Prostate gland (tissue), 2 donors: ENCODE results near the gene FOXP1. TPM values are rescaled to one million over a fixed set of nuclear protein-coding genes. Genes with fewer than 3 reads are reported as not detected.
"Not testable (repeated sequence)": the region's sequence is repeated elsewhere in the genome, so short reads cannot be mapped to it uniquely, and the experiment has no call there.

Experiments used
- DNase-seq: peaks from one replicate; pipeline ENCODE4 v3.0.0-alpha.2; 2019; ENCODE audit warnings: low spot score
- H3K27ac ChIP-seq, 2 donors: fragments of 200-600 bp; sonication (generic); 2 replicates each; pipeline ENCODE4 v1.5.1; 2017 to 2019
- H3K27me3 ChIP-seq: fragments of 200-600 bp; sonication (generic); replicated peaks from 2 replicates; pipeline ENCODE4 v1.5.1; 2019; ENCODE audit not compliant: insufficient read depth
- H3K36me3 ChIP-seq, 2 donors: fragments of 200-600 bp; sonication (generic); 1 replicate in 1 of 2; 2 replicates in 1 of 2; pipeline versions ENCODE4 v1.5.1 to v1.8.1; 2017 to 2019
- H3K4me1 ChIP-seq: fragments of 200-600 bp; sonication (generic); replicated peaks from 2 replicates; pipeline ENCODE4 v1.5.1; 2019
- H3K4me3 ChIP-seq, 2 donors: fragments of 200-600 bp; sonication (generic); 2 replicates each; pipeline ENCODE4 v1.5.1; 2017 to 2019
- H3K9me3 ChIP-seq: fragments of 200-600 bp; sonication (generic); 2 replicates; pipeline ENCODE4 v1.5.1; 2017
- CTCF ChIP-seq, 4 experiments: fragments of 200-600 bp in 2 of 4; fragments of 450-650 bp in 2 of 4; sonication (generic) in 2 of 4; IDR thresholded peaks; 1 replicate in 3 of 4; 2 replicates in 1 of 4; pipeline ENCODE4 v1.5.1; 2016 to 2019; ENCODE audit warnings: antibody characterized with exemption in 4 of 4, mild to moderate bottlenecking in 2 of 4, moderate library complexity in 2 of 4
- POLR2A ChIP-seq: fragments of 450-650 bp; IDR thresholded peaks from one replicate; pipeline ENCODE4 v1.6.1; 2016; ENCODE audit warnings: antibody characterized with exemption, mild to moderate bottlenecking
- POLR2AphosphoS5 ChIP-seq: sonication (generic); formaldehyde crosslinking; IDR thresholded peaks from one replicate; pipeline ENCODE4 v1.6.1; 2017; ENCODE audit warnings: antibody characterized with exemption
- WGBS: methylation state at CpG from one replicate; pipeline ENCODE4 v1.1.5; 2018; 5-methylcytosine and 5-hydroxymethylcytosine counted together
- intact Hi-C: fragments of 100-400 bp; cut with DNase I; formaldehyde crosslinking; loops from one replicate; pipeline ENCODE4 v1.14.2; 2022
- total RNA-seq, 2 donors: library from RNA; depleted of rRNA; stranded (reverse); fragments of >200 nt; gene quantifications; one replicate each; pipeline ENCODE4 v1.1.0, GENCODE V29; 2016

FOXP1 gene
- total RNA-seq, 2 donors from 2014 or later: 133 to 156 TPM

DNA sequence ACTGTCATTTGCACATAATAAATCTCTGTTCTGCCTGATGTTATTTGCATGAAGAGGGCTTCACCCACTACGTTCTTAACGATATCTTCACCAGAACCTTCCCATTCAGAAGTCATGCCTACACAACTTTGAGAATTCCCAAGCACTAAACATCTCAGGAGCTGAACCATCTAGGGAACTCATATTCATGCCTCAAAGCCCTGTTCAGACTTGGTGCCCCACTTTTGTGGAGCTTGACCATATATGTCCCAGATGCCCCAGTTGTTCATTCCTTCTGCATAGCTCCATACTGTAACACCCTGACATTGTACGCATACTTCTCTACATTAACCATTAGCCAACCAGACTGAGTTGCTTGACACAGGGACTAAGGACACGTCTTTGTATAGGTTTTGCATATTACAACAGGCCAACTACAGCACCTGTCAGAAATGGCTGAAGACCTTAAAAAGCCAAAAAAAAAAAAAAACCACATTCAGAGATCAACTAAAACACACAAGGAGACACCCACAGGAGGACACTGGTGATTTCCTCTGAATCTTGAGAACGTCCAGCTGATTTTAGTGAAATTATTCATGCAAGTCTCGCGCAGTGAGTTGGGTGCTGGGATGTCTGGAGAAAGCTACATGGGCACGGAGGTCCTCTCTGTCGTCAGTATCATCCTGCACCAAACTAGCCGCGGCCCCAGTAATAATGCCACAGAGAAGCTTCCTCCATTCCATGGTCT is 141.4 kb downstream of the FOXP1 start:
- H3K27ac ChIP-seq: no peak overlapping the region
- intact Hi-C loops: no loop called here
- WGBS: 90% methylated on average over 11 of the region's 11 CpGs

GRCh38 chr3:71441217-71441924 is 142.2 kb downstream of the FOXP1 start:
- Histone ChIP-seq H3K4me3 (no peak overlapping the region), H3K9me3 (no peaks in the 10 kb centered on the region), H3K36me3 (no peaks in the 10 kb centered on the region), H3K27ac (no peak overlapping the region), H3K4me1 (peaks cover 9% of the 10 kb centered on the region), H3K27me3 (no peaks in the 10 kb centered on the region)
- WGBS: 51% methylated on average over 9 of the region's 9 CpGs
- TF ChIP-seq POLR2A (no peak), POLR2AphosphoS5 (no peak), CTCF (IDR thresholded peaks at IDR 0.05) (no peak)
- no peak for DNase-seq
- intact Hi-C loops: no loop called here

More for the DNA sequence above, 141.4 kb downstream of the FOXP1 start:
- DNase-seq: no peak
- Histone ChIP-seq H3K4me3 (no peak overlapping the region), H3K27me3 (no peaks in the 10 kb centered on the region), H3K36me3 (no peaks in the 10 kb centered on the region), H3K9me3 (no peaks in the 10 kb centered on the region), H3K4me1 (peaks cover 13% of the 10 kb centered on the region)
- TF ChIP-seq CTCF (IDR thresholded peaks at IDR 0.05) (no peak), POLR2A (no peak), POLR2AphosphoS5 (no peak)

DNA sequence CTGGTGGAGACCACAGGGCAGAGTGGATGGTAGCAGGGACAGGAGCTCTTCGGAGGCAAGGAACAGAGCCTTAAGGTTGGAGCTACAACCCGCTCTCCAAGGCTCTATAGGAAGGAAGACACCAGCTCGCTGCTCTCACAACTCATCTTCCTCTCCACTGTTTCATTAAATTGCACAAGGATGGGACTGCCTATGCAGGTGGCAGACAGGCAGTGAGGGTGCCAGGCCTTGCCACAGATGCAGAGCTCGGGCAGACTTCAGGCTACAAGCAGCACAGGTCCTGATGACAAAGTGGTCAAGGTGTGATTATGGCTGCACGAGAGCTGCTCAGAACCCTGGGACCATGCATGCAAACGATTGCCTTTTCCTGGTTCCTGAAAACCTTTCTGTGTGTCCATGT is 144.6 kb downstream of the FOXP1 start:
- Histone ChIP-seq H3K27ac (no peak overlapping the region), H3K9me3 (no peaks in the 10 kb centered on the region), H3K27me3 (no peaks in the 10 kb centered on the region), H3K36me3 (no peaks in the 10 kb centered on the region), H3K4me3 (no peak overlapping the region), H3K4me1 (no peaks in the 10 kb centered on the region)
- TF ChIP-seq POLR2AphosphoS5: no peak
- TF ChIP-seq POLR2A: no peak
- TF ChIP-seq CTCF (IDR thresholded peaks at IDR 0.05): no peak
- DNase-seq: no peak
- intact Hi-C loops: no loop called here
- 70% methylated on average over 6 of the region's 6 CpGs for WGBS

DNA sequence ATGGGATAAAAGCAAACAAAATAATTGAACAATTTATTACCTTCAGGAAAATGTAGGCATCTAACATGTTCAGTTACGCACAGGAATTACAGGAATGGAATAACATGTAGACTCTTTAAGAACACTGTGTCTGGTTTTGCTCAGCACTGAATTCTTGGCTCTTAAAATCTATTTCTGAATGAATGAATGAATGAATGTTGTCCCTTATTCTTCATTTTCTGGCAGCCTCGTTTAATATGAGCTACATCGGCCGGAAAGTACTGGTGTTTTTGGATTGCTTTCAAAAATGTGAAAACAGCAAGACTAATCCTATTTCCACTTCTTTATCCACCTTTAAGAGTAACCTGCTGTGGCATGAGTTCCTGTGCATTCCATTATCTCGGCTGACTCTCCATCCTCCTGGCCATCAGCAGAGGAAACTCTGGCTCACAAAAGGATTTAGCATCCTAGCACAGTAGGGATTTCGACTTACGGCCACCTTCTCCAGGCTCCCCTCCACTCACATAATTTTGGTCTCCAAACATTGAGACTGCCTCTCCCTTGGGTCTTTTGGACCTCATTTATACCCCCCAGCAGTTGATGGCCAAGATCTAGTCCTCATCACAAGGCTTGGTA is 145.3 kb downstream of the FOXP1 start:
- no peaks in the 10 kb centered on the region for H3K4me1 ChIP-seq
- H3K27me3 ChIP-seq: no peaks in the 10 kb centered on the region
- DNase-seq: peak; percentile 37
- H3K9me3 ChIP-seq: no peaks in the 10 kb centered on the region
- H3K36me3 ChIP-seq: no peaks in the 10 kb centered on the region
- H3K27ac ChIP-seq: no peak overlapping the region
- TF ChIP-seq POLR2AphosphoS5 (peak; percentile 62), POLR2A (no peak)
- no peak overlapping the region for H3K4me3 ChIP-seq
- WGBS: 48% methylated on average over 7 of the region's 7 CpGs
- intact Hi-C loops: no loop called here

- DNase-seq: no peak
- Histone ChIP-seq H3K4me1 (no peaks in the 10 kb centered on the region), H3K4me3 (no peak overlapping the region), H3K9me3 (no peaks in the 10 kb centered on the region), H3K36me3 (no peaks in the 10 kb centered on the region), H3K27ac (no peak overlapping the region), H3K27me3 (no peaks in the 10 kb centered on the region)
- intact Hi-C loops: no loop called here
- WGBS: 60% methylated on average over 5 of the region's 5 CpGs
- TF ChIP-seq POLR2A (no peak), CTCF (IDR thresholded peaks at IDR 0.05) (no peak), POLR2AphosphoS5 (no peak)
These were observed 147.2 kb downstream of the FOXP1 start for GRCh38 chr3:71436337-71436736.

GRCh38 chr3:71435836-71436235 is 147.7 kb downstream of the FOXP1 start:
- H3K4me3 ChIP-seq, H3K9me3 ChIP-seq, intact Hi-C loops, H3K27me3 ChIP-seq, H3K27ac ChIP-seq, DNase-seq, H3K36me3 ChIP-seq, H3K4me1 ChIP-seq: not testable (repeated sequence)
- 90% methylated on average over 4 of the region's 7 CpGs for whole genome bisulfite sequencing
